ENCODE measurements around the gene SLC12A3.

GRCh38 chr16:56946767-56947603 lies 82.0 kb downstream of the SLC12A3 start:
- no peak for TF ChIP-seq CTCF (IDR thresholded peaks at IDR 0.05; ENCODE audit: low read depth, low read length)
- TF ChIP-seq EZH2phosphoT487 (IDR thresholded peaks at IDR 0.05; ENCODE audit: low read depth) = no peak
